Testis (tissue), 2 donors: Measurements from ENCODE around the gene HS1BP3.

Experiments used
- POLR2A ChIP-seq: fragments of 450-650 bp; IDR thresholded peaks from one replicate; pipeline ENCODE4 v1.6.1; 2017; ENCODE audit warnings: antibody characterized with exemption, mild to moderate bottlenecking, moderate library complexity
- TF ChIP-seq, protein P1 (sequence below), 3 experiments: fragments of 450-650 bp in 2 of 3; fragments of 200-600 bp in 1 of 3; sonication (generic) in 1 of 3; IDR thresholded peaks; one replicate each; pipeline ENCODE4 v1.5.1; 2016 to 2019; ENCODE audit warnings: antibody characterized with exemption in 3 of 3, mild to moderate bottlenecking in 2 of 3, moderate library complexity in 1 of 3

DNA sequence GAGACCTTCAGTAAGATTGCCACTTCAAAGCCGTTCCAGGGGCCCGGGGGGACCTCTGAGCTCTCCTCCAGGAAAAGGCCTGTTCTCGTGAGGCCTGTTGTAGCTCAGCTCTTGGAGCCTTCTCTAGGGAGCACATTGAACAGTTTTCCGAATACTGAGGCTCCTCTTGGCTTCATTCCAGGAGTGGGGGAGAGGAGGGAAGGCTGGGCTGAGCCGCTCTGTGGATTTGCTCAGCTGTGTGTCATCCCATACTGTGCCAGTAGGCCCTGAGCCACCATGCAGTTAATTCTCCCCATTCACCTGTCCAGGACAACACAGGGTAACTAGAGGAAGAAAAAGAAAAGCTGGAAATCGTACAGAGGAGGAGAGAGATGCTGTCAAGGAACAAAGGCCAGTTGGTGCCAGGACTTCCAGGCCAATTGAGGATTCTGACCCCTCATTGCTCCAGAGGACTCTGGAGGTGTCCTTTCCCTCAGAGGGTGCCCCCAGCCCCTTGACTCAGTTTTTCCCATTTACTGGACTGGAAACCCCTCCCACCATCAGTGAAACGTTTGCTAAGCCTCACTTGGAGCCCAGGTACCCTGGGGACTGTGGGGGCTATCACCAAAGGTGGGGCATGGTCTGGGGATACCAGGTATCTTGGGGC lies 41.4 kb downstream of the HS1BP3 start:
- TF ChIP-seq, protein P1, sequence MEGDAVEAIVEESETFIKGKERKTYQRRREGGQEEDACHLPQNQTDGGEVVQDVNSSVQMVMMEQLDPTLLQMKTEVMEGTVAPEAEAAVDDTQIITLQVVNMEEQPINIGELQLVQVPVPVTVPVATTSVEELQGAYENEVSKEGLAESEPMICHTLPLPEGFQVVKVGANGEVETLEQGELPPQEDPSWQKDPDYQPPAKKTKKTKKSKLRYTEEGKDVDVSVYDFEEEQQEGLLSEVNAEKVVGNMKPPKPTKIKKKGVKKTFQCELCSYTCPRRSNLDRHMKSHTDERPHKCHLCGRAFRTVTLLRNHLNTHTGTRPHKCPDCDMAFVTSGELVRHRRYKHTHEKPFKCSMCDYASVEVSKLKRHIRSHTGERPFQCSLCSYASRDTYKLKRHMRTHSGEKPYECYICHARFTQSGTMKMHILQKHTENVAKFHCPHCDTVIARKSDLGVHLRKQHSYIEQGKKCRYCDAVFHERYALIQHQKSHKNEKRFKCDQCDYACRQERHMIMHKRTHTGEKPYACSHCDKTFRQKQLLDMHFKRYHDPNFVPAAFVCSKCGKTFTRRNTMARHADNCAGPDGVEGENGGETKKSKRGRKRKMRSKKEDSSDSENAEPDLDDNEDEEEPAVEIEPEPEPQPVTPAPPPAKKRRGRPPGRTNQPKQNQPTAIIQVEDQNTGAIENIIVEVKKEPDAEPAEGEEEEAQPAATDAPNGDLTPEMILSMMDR (IDR thresholded peaks at IDR 0.05), result no peak
- TF ChIP-seq POLR2A, result no peak
